Stomach (tissue), 9 donors: ENCODE data around the gene COIL. TPM values are rescaled to one million over a fixed set of nuclear protein-coding genes. Genes with fewer than 3 reads are reported as not detected.
A peak's percentile ranks its signal among the peaks of the same experiment; 100 is the strongest.

Experiments
- DNase-seq, 2 donors: peaks; one replicate each; pipeline versions ENCODE4 v3.0.0 to v3.0.0-alpha.2; 2013 to 2019
- H3K27ac ChIP-seq, 5 donors: fragments of 200-600 bp in 4 of 5; sonication (generic) in 4 of 5; one replicate each; pipeline ENCODE4 v1.5.1; 2013 to 2019; ENCODE audit warnings: mild to moderate bottlenecking in 1 of 5, moderate library complexity in 1 of 5
- H3K27me3 ChIP-seq, 3 donors: fragments of 200-600 bp; sonication (generic); one replicate each; pipeline ENCODE4 v1.5.1; 2017 to 2019; ENCODE audit warnings: mixed run types in 1 of 3
- H3K36me3 ChIP-seq, 4 donors: fragments of 200-600 bp; sonication (generic); 1 replicate in 3 of 4; 2 replicates in 1 of 4; pipeline ENCODE4 v1.5.1; 2016 to 2019
- H3K4me1 ChIP-seq, 4 donors: fragments of 200-600 bp; sonication (generic); one replicate each; pipeline ENCODE4 v1.5.1; 2016 to 2019
- H3K4me3 ChIP-seq, 4 donors: fragments of 200-600 bp; sonication (generic) in 3 of 4; one replicate each; pipeline ENCODE4 v1.5.1; 2016 to 2019; ENCODE audit warnings: mild to moderate bottlenecking in 1 of 4
- H3K9me3 ChIP-seq, 4 donors: fragments of 200-600 bp; sonication (generic); one replicate each; pipeline ENCODE4 v1.5.1; 2016 to 2019
- CTCF ChIP-seq, 7 experiments: fragments of 450-650 bp in 4 of 7; fragments of 200-600 bp in 3 of 7; sonication (generic) in 3 of 7; IDR thresholded peaks; one replicate each; pipeline ENCODE4 v1.5.1; 2016 to 2019; ENCODE audit warnings: antibody characterized with exemption in 7 of 7, control low read depth in 2 of 7, mild to moderate bottlenecking in 1 of 7
- EP300 ChIP-seq: sonication (generic); formaldehyde crosslinking; IDR thresholded peaks from one replicate; pipeline ENCODE4 v1.6.1; 2017; ENCODE audit warnings: antibody characterized with exemption
- POLR2A ChIP-seq, 4 donors: fragments of 450-650 bp; IDR thresholded peaks; one replicate each; pipeline ENCODE4 v1.6.1; 2016; ENCODE audit warnings: antibody characterized with exemption in 4 of 4, control low read depth in 2 of 4, mild to moderate bottlenecking in 1 of 4, moderate library complexity in 1 of 4
- POLR2AphosphoS5 ChIP-seq, 3 donors: sonication (generic); formaldehyde crosslinking; IDR thresholded peaks; one replicate each; pipeline ENCODE4 v1.6.1; 2016; ENCODE audit warnings: antibody characterized with exemption in 3 of 3
- WGBS, 5 donors: extraction: QIAGEN DNeasy Blood & Tissue Kit in 3 of 5; methylation state at CpG; one replicate each; pipeline versions ENCODE4 v1.1.5 to v1.1.7; 2013 to 2018; 5-methylcytosine and 5-hydroxymethylcytosine counted together
- intact Hi-C: fragments of 100-400 bp; cut with DNase I; formaldehyde crosslinking; loops from one replicate; pipeline ENCODE4 v1.15.1; 2023; ENCODE audit warnings: low total_unique reads
- polyA plus RNA-seq, 3 donors: library from polyadenylated mRNA; stranded (reverse); fragments of 200-250 nt; gene quantifications; one replicate each; pipeline ENCODE4 v1.2.3, GENCODE V29; 2013
- total RNA-seq, 5 donors: library from RNA; depleted of rRNA; stranded (reverse); fragments of >200 nt; gene quantifications; one replicate each; pipeline versions ENCODE4 v1.1.0 to v1.2.3, GENCODE V29; 2014 to 2016
- donor health status: healthy with polysubstance abuse.
- donor health status: Bipolar disorder and iron deficiency.
- donor health status: healthy.

The COIL gene
- total and polyA plus RNA-seq, 8 donors = 2.3 to 23.1 (median 12.1) TPM

- intact Hi-C loops = no loop called here
- Histone ChIP-seq H3K4me1 (peaks cover 0 to 17% (median 5%) of the 10 kb centered on the region in 4 donors), H3K9me3 (peaks cover 0 to 14% (median 5%) of the 10 kb centered on the region in 4 donors), H3K4me3 (no peak overlapping the region), H3K27me3 (no peaks in the 10 kb centered on the region), H3K27ac (no peak overlapping the region), H3K36me3 (peaks cover 64 to 100% (median 99%) of the 10 kb centered on the region in 4 donors)
- 98 to 100% (median 100%) methylated on average over 1 of the region's 1 CpG for WGBS, 5 donors
- TF ChIP-seq EP300 (no peak), CTCF (IDR thresholded peaks at IDR 0.05) (no peak), POLR2A (IDR thresholded peaks at IDR 0.05) (no peak), POLR2AphosphoS5 (IDR thresholded peaks at IDR 0.05) (no peak)
- DNase-seq = no peak
Observed at GRCh38 chr17:56892333-56892732, 68.5 kb downstream of the COIL start.

- H3K9me3 ChIP-seq = peaks cover 0 to 14% (median 5%) of the 10 kb centered on the region in 4 donors
- peaks cover 0 to 14% (median 2%) of the 10 kb centered on the region in 4 donors for H3K4me1 ChIP-seq
- H3K27me3 ChIP-seq = no peaks in the 10 kb centered on the region
- intact Hi-C loops = no loop called here
- H3K27ac ChIP-seq = no peak overlapping the region
- H3K36me3 ChIP-seq = peaks cover 58 to 100% (median 98%) of the 10 kb centered on the region in 4 donors
- no peak overlapping the region for H3K4me3 ChIP-seq
- TF ChIP-seq CTCF (IDR thresholded peaks at IDR 0.05) = peak in 5 of 7 experiments; percentile 19 to 30 (median 28)
- no peak for TF ChIP-seq POLR2AphosphoS5 (IDR thresholded peaks at IDR 0.05)
- DNase-seq = peak; percentile 36 to 40
- 84 to 94% (median 84%) methylated on average over 6 to 16 of the region's 16 CpGs for WGBS, 5 donors
Observed at GRCh38 chr17:56891751-56892150, 69.1 kb downstream of the COIL start.

- no peak for TF ChIP-seq POLR2A (IDR thresholded peaks at IDR 0.05)
- no peak for TF ChIP-seq POLR2AphosphoS5 (IDR thresholded peaks at IDR 0.05)
- TF ChIP-seq EP300 = no peak
- no peak for TF ChIP-seq CTCF (IDR thresholded peaks at IDR 0.05)
- H3K27ac ChIP-seq = no peak overlapping the region
Observed at GRCh38 chr17:56890906-56891674, 69.8 kb downstream of the COIL start.

GRCh38 chr17:56890390-56890789, 70.5 kb downstream of the COIL start:
- WGBS, 5 donors = 94 to 100% (median 98%) methylated on average over 4 to 6 of the region's 6 CpGs
- intact Hi-C loops = no loop called here

More at GRCh38 chr17:56890906-56891674, 69.8 kb downstream of the COIL start:
- intact Hi-C loops = no loop called here
- DNase-seq = no peak
- H3K4me3 ChIP-seq = no peak overlapping the region
- H3K4me1 ChIP-seq = peaks cover 0 to 14% (median 5%) of the 10 kb centered on the region in 4 donors
- H3K36me3 ChIP-seq = peaks cover 53 to 100% (median 98%) of the 10 kb centered on the region in 4 donors
- WGBS, 5 donors = 87 to 95% (median 91%) methylated on average over 7 of the region's 7 CpGs
- peaks cover 0 to 14% (median 5%) of the 10 kb centered on the region in 4 donors for H3K9me3 ChIP-seq
- no peaks in the 10 kb centered on the region for H3K27me3 ChIP-seq

More at GRCh38 chr17:56890390-56890789, 70.5 kb downstream of the COIL start:
- H3K27me3 ChIP-seq = no peaks in the 10 kb centered on the region
- no peak for TF ChIP-seq POLR2A (IDR thresholded peaks at IDR 0.05)
- TF ChIP-seq CTCF (IDR thresholded peaks at IDR 0.05) = no peak
- H3K36me3 ChIP-seq = peaks cover 46 to 94% (median 92%) of the 10 kb centered on the region in 4 donors
- no peak for DNase-seq
- peaks cover 0 to 16% (median 7%) of the 10 kb centered on the region in 4 donors for H3K4me1 ChIP-seq
- H3K4me3 ChIP-seq = no peak overlapping the region
- H3K9me3 ChIP-seq = peaks cover 0 to 14% (median 5%) of the 10 kb centered on the region in 4 donors
- no peak overlapping the region for H3K27ac ChIP-seq

Other genes starting within 250 kb of the COIL start
- gene C17orf67, start 127.1 kb downstream of the COIL start, total RNA-seq = 1 to 10 TPM in 2 of 5 donors, under 1 TPM in 1, not detected in 2; 0.72 to 2.7 (median 1.8) TPM
- gene C17orf67, start 127.1 kb downstream of the COIL start, polyA plus RNA-seq = 1 to 10 TPM; 1.1 to 4.6 (median 1.3) TPM
- gene DGKE, start 126.9 kb downstream of the COIL start, total RNA-seq = 10 to 100 TPM; 13.4 to 38.8 (median 15.2) TPM
- 1 to 10 TPM in 2 of 3 donors, under 1 TPM in 1; 0.56 to 1.8 (median 1.2) TPM for gene DGKE, start 126.9 kb downstream of the COIL start, polyA plus RNA-seq
- 100 to 1,000 TPM in 1 of 5 donors, 10 to 100 TPM in 4; 18.0 to 657 (median 76.7) TPM for gene TRIM25, start 47.0 kb downstream of the COIL start, total RNA-seq
- gene TRIM25, start 47.0 kb downstream of the COIL start, polyA plus RNA-seq = 10 to 100 TPM in 2 of 3 donors, 1 to 10 TPM in 1; 7.2 to 11.7 (median 10.0) TPM
- 10 to 100 TPM in 4 of 5 donors, 1 to 10 TPM in 1; 6.7 to 51.9 (median 46.0) TPM for gene SCPEP1, start 17.1 kb upstream of the COIL start, total RNA-seq
- 10 to 100 TPM; 24.1 to 74.9 (median 25.7) TPM for gene SCPEP1, start 17.1 kb upstream of the COIL start, polyA plus RNA-seq
- gene AKAP1, start 124.2 kb upstream of the COIL start, total RNA-seq = 100 to 1,000 TPM in 3 of 5 donors, 10 to 100 TPM in 2; 49.6 to 348 (median 127) TPM
- gene AKAP1, start 124.2 kb upstream of the COIL start, polyA plus RNA-seq = 10 to 100 TPM in 1 of 3 donors, 1 to 10 TPM in 2; 6.6 to 26.2 (median 8.2) TPM